ENCODE measurements around the gene ARL6IP4. TPM values are rescaled to one million over a fixed set of nuclear protein-coding genes. Genes with fewer than 3 reads are reported as not detected.

ARL6IP4 gene
- total RNA-seq, 2 donors from 2014 or later = 173 to 228 TPM

DNA sequence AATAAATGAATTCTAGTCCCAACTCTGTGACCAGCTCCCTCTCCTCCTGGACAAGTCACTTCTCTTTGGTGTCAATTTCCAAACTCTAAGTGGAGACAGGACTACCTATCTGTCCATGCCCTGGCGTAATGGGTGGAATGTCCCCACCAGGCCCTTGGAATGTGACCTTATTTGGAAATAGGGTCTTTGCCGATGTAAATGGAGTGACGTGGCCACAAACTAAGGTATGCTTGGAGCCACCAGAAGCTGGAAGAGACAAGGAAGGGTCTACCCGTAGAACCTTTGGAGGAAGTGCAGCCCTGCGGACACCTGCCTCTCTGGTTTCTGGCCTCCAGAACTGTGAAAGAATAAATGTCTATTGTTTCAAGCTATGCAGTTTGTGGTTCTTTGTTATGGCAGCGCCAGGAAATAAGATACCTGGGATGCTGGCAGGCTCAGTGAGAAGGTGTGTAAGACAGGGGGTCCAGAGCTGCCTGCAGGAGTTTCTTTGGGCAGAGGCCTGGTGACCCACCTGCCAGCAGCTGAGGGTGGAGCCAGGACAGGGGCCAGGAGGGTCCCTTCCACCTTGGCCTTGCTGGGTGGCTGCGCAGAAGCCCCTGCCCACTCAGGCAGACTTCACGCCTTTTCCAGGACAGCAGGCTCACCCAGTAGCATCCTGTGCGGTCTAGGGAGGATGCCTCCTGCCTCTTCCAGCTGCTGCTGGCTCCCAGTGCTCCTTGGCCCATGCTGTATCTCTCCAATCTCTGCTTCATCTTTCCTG lies 45.8 kb downstream of the ARL6IP4 start:
- DNase-seq (ENCODE audit: low spot score) = no peak
- no peaks in the 10 kb centered on the region for H3K36me3 ChIP-seq
- H3K27me3 ChIP-seq (replicated peaks; ENCODE audit: insufficient read depth) = no peaks in the 10 kb centered on the region
- no peak for ATAC-seq (ENCODE audit: insufficient number of reproducible peaks, low FRiP score, low read depth)
- TF ChIP-seq, protein P1, sequence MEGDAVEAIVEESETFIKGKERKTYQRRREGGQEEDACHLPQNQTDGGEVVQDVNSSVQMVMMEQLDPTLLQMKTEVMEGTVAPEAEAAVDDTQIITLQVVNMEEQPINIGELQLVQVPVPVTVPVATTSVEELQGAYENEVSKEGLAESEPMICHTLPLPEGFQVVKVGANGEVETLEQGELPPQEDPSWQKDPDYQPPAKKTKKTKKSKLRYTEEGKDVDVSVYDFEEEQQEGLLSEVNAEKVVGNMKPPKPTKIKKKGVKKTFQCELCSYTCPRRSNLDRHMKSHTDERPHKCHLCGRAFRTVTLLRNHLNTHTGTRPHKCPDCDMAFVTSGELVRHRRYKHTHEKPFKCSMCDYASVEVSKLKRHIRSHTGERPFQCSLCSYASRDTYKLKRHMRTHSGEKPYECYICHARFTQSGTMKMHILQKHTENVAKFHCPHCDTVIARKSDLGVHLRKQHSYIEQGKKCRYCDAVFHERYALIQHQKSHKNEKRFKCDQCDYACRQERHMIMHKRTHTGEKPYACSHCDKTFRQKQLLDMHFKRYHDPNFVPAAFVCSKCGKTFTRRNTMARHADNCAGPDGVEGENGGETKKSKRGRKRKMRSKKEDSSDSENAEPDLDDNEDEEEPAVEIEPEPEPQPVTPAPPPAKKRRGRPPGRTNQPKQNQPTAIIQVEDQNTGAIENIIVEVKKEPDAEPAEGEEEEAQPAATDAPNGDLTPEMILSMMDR (IDR thresholded peaks at IDR 0.05) = no peak
- H3K4me3 ChIP-seq = no peak overlapping the region
- no peaks in the 10 kb centered on the region for H3K4me1 ChIP-seq (ENCODE audit: control insufficient read depth in 1 of 2, low read depth in 2 of 2)
- H3K27ac ChIP-seq = no peak overlapping the region
- no peaks in the 10 kb centered on the region for H3K9me3 ChIP-seq

DNA sequence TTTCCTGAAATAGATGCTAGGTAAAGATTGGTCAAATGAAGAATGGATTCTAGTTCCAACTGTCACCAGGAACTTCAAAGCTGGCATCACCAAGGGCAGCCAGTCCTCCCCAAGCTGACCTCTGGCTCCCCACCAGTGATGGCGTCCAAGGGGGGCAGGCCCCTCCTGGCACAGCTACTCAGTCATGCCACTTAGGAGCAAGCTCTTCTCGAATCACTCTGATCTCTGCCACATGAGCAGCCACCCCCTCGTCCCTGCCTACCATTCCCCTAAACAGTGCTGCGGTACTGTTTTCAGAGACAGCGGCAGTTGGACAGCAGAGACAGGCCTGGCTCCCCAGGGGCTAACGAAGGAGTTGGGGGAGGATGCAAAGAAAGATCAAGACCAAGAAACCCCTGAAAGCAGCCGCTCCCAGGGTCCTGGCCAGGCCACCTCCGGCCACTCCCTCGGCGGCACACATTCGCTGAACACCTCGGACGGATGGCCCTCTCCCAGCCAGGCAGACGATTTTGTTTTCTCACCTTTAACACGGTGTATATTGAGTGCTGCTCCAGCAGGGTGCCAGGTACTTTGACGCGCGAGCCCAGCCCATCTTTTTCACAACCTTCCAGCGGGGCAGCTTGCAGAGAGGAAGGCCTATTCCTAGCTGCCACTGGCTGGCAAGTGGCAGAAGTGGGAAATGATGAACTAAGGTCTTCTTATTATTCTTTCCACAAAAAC lies 47.4 kb downstream of the ARL6IP4 start:
- Histone ChIP-seq H3K4me1 (ENCODE audit: control insufficient read depth in 1 of 2, low read depth in 2 of 2) (no peaks in the 10 kb centered on the region), H3K27ac (no peak overlapping the region), H3K36me3 (no peaks in the 10 kb centered on the region), H3K9me3 (no peaks in the 10 kb centered on the region), H3K27me3 (replicated peaks; ENCODE audit: insufficient read depth) (no peaks in the 10 kb centered on the region), H3K4me3 (no peak overlapping the region)
- ATAC-seq (ENCODE audit: insufficient number of reproducible peaks, low FRiP score, low read depth) (no peak), DNase-seq (ENCODE audit: low spot score) (no peak)
- TF ChIP-seq, protein P1 (IDR thresholded peaks at IDR 0.05) = no peak

DNA sequence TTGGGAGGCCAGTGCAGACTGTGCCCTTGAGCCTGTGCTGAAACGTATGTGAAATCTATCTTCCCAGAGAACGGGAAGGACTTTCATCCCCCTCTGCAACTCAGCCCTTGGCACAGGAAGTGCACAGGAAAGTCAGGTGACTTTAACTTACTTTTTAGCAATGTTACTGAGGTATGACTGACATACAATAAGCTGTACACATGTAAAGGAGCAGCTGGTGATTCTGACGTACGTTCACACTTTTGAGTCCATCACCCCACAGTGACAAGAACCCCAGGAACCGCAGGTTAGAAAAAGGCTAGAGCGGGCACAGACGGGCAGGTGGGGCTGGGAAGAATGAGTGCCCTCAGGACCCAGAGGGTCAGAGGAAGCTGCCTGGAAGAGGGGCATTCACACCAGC lies 48.0 kb downstream of the ARL6IP4 start:
- Histone ChIP-seq H3K27ac (no peak overlapping the region), H3K36me3 (no peaks in the 10 kb centered on the region), H3K27me3 (replicated peaks; ENCODE audit: insufficient read depth) (no peaks in the 10 kb centered on the region), H3K9me3 (no peaks in the 10 kb centered on the region), H3K4me3 (no peak overlapping the region), H3K4me1 (ENCODE audit: control insufficient read depth in 1 of 2, low read depth in 2 of 2) (no peaks in the 10 kb centered on the region)
- DNase-seq (ENCODE audit: low spot score) = no peak
- TF ChIP-seq, protein P1 (IDR thresholded peaks at IDR 0.05) = no peak
- ATAC-seq (ENCODE audit: insufficient number of reproducible peaks, low FRiP score, low read depth) = no peak

DNA sequence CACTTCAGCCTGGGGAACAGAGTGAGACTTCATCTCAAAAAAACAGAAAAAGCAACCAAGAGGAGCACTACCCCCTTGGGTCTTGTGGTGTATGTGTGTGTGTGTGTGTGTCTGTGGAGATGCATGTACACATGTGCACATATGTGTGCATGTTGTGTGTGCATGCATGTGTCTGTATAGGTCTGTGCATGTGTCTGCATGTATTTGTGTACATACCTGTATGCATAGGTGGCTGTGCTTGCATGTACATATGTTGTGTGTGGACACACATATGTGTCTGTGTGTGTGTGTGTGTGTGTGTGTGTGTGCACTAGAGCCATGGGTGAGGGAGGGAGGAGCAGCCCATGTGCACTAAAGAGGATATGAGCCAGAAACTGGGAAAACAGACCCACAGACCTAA lies 49.1 kb downstream of the ARL6IP4 start:
- TF ChIP-seq, protein P1 (IDR thresholded peaks at IDR 0.05) = no peak
- Histone ChIP-seq H3K27me3 (replicated peaks; ENCODE audit: insufficient read depth) (no peaks in the 10 kb centered on the region), H3K4me1 (ENCODE audit: control insufficient read depth in 1 of 2, low read depth in 2 of 2) (no peaks in the 10 kb centered on the region), H3K4me3 (no peak overlapping the region), H3K27ac (no peak overlapping the region), H3K36me3 (no peaks in the 10 kb centered on the region), H3K9me3 (no peaks in the 10 kb centered on the region)
- DNase-seq (ENCODE audit: low spot score) (no peak), ATAC-seq (ENCODE audit: insufficient number of reproducible peaks, low FRiP score, low read depth) (no peak)

DNA sequence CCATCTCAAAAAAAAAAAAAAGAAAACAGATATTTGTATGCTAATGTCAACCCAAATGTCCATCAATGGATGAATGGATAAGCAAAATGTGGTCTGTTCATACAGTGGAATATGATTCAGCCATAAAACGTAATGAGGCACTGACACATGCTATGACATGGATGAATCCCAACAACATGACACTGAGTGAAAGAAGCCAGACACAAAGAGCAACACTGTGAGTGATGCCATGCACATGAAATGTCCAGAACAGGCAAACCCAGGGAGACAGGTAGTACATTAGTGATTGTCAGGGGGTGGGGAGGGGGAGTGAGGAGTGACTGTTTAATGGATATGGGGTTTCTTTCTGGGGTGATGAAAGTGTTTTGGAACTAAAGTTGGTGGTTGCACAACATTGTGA lies 50.2 kb downstream of the ARL6IP4 start:
- DNase-seq (ENCODE audit: low spot score) (no peak), ATAC-seq (ENCODE audit: insufficient number of reproducible peaks, low FRiP score, low read depth) (no peak)
- H3K27ac ChIP-seq = no peak overlapping the region
- H3K27me3 ChIP-seq (replicated peaks; ENCODE audit: insufficient read depth) = no peaks in the 10 kb centered on the region
- no peaks in the 10 kb centered on the region for H3K36me3 ChIP-seq
- TF ChIP-seq, protein P1 (IDR thresholded peaks at IDR 0.05) = no peak
- no peak overlapping the region for H3K4me3 ChIP-seq
- no peaks in the 10 kb centered on the region for H3K9me3 ChIP-seq
- H3K4me1 ChIP-seq (ENCODE audit: control insufficient read depth in 1 of 2, low read depth in 2 of 2) = no peaks in the 10 kb centered on the region

Data from thoracic aorta (tissue), 2 donors.